Measurements from ENCODE around the gene SEMA4G.

DNA sequence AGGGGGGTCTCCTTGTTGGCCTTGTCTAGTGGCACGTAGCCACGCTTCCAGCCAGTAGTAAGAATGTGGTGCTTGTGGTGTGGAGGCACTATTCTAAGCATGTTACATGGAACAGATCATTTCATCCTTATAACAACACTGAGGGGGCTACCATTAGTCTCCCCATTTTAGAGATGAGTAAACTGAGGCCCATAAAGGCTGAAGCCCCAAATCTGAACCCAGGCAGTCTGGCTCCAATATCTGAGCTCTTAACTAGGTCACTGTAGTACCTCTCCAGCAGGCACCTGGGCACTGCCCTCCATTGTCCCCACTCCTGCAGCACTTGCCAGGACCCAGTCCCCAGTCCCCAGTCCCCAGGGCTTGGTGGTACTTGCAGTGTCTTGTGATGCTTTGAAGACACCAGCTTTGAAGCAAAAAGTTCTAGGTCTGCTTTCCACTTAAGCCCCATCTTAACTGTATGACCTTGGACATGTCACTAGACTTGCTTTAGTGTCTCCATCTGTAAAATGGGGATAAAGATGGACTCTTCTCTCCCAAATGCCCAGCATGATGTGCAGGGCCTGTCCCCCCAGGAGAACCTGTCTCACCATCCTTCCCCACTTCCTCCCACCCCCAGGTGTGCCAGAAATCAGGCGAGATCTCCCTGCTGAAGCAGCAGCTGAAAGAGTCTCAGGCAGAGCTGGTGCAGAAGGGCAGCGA is 36.7 kb downstream of the SEMA4G start:
- TF ChIP-seq BCL11A (tag by site-specific recombination; IDR thresholded peaks at IDR 0.05; ENCODE audit: low read depth): no peak
- no peak for TF ChIP-seq IKZF3 (tag by site-specific recombination; IDR thresholded peaks at IDR 0.05)
- no peak for TF ChIP-seq CTCF (tag by site-specific recombination; IDR thresholded peaks at IDR 0.05)
- no peak for TF ChIP-seq HOXC10 (CRISPR knock-in tag; IDR thresholded peaks at IDR 0.05)
- TF ChIP-seq, protein P1, sequence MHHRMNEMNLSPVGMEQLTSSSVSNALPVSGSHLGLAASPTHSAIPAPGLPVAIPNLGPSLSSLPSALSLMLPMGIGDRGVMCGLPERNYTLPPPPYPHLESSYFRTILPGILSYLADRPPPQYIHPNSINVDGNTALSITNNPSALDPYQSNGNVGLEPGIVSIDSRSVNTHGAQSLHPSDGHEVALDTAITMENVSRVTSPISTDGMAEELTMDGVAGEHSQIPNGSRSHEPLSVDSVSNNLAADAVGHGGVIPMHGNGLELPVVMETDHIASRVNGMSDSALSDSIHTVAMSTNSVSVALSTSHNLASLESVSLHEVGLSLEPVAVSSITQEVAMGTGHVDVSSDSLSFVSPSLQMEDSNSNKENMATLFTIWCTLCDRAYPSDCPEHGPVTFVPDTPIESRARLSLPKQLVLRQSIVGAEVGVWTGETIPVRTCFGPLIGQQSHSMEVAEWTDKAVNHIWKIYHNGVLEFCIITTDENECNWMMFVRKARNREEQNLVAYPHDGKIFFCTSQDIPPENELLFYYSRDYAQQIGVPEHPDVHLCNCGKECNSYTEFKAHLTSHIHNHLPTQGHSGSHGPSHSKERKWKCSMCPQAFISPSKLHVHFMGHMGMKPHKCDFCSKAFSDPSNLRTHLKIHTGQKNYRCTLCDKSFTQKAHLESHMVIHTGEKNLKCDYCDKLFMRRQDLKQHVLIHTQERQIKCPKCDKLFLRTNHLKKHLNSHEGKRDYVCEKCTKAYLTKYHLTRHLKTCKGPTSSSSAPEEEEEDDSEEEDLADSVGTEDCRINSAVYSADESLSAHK (tag by site-specific recombination; IDR thresholded peaks at IDR 0.05): no peak
- no peak for TF ChIP-seq ZNF394 (tag by site-specific recombination; IDR thresholded peaks at IDR 0.05; ENCODE audit: borderline replicate concordance)
- TF ChIP-seq SALL2 (tag by site-specific recombination; IDR thresholded peaks at IDR 0.05; ENCODE audit: borderline replicate concordance): no peak
- TF ChIP-seq ZFP41 (tag by site-specific recombination; IDR thresholded peaks at IDR 0.05; ENCODE audit: borderline replicate concordance): no peak
- TF ChIP-seq ZNF24 (tag by site-specific recombination; IDR thresholded peaks at IDR 0.05): no peak
- no peak for TF ChIP-seq ZNF658 (tag by site-specific recombination; IDR thresholded peaks at IDR 0.05)
- no peak for TF ChIP-seq ZNF626 (tag by site-specific recombination; IDR thresholded peaks at IDR 0.05)
- no peak for TF ChIP-seq ZNF561 (tag by site-specific recombination; IDR thresholded peaks at IDR 0.05; ENCODE audit: borderline replicate concordance)
- no peak for TF ChIP-seq KLF10 (tag by site-specific recombination; IDR thresholded peaks at IDR 0.05)

Measured in HEK293 (cell line).